GM21423 (cell line): Measurements from ENCODE around the gene TRIP13.
"Not testable (repeated sequence)": the region's sequence is repeated elsewhere in the genome, so short reads cannot be mapped to it uniquely, and the experiment has no call there.

ENCODE experiments used
- ATAC-seq: cut with Tn5 transposase; IDR thresholded peaks from one replicate; pipeline ENCODE4 v1.9.1; 2021; ENCODE audit warnings: mild to moderate bottlenecking, moderate library complexity; ENCODE audit not compliant: unreplicated experiment

The TRIP13 gene

DNA sequence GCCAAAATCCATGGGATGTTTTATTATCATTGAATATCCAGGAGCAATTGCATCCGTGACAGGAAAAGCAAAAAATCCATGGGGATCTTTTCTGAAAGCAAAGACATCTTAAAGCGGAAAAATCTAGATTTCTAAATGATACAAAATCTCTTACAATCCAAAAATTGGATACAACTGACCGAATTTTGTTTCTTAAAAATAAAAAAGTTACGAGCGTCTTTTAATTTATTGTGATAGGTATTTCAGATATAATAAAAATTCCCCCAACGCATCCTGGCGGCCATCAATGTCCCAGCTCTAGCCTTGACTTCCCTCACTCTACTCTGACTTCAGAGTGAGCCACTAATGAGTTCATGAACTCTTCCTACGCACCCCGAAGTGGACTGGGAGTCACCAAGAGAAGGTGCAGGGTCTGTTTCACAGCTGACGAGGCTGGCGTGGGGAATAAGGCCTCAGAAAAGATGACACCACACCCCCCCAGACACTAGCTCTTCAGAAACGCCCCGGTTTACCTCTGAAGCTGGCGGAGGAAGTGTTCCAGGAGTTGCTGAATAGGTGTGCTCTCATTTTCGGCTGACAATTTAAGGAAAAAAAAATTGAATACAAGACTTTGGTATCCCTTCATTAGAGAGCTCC is 3.5 kb upstream of the TRIP13 start:
- no peak for ATAC-seq

DNA sequence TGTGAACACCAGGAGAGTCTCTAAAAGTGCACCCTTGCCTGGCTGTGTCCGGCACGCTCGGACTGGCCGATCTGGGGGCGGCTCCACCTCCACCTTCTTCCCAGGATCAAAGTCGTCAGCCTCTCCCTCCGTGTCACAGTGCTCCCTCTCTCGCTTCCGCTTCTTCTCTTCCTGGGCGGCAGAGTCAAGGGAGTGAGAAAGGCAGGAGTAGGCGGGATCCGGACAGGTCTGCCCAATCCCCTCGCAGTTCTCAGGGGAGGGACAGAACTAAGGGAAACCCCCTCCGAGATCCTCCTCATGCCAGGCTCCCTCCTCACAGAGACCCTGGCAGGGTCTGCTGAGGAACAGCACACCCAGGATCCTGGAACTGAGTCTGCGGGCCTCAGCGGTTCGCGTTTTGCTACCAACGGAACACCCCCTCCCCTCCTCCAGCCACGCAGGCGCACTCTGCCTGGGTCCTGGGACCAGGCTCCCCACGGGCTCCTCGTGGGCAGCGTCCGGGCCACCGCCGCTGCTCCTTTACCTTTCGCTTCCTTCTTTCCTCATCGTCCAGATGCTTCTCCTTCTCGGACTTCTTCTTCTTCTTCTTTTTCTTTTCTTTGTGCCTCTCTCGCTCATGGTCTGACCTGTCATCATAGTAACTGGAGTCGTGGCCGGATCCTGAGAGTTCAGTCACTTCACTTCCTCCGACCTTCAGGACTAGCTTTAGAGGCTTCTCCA is 1.4 kb upstream of the TRIP13 start:
- no peak for ATAC-seq

DNA sequence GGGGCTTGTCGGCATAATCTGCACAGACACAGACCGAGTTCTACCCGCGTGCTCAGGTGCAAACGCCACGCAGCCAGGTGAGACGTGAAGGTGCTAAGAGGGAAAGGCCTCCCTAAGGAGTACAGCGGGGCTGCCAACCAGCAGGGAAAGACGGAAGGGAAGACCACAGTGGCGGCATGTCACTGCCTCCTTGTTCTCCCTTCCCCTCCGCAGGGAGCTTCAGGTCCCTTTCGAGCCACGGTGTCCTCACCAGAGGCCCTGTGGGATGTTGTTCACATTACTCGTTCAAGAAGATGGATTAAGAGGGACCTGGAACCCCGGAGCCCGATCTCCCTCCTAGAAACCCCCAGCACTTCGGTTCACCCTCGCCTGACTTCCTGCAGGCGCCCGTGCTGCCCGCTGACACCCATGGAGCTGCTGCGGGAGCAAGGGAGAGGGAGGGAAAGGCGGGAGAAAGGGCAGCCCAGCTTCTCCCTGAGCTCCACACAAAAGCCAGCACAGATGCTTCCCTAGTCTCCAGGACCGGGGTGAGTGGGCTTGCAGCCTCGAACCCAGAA is 769 bp upstream of the TRIP13 start:
- ATAC-seq: no peak

DNA sequence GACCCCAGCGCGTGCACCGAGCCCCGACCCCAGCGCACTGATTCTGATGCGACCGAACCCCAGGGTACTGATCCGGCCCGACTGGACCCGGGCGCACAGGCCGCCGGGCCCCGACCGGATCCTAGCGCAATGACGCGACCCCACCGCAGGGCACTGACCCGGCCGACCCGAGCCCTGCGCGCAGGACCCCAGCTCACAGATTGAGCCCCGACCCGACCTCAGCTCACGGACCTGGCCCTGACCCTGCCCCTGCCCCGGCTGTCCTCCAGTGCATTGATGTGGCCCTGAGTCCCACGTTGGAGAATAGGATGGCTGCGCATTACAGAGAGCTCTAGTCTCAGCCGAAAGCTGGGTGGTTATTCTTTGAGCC is 438 bp downstream of the TRIP13 start:
- peak; percentile 27 for ATAC-seq

DNA sequence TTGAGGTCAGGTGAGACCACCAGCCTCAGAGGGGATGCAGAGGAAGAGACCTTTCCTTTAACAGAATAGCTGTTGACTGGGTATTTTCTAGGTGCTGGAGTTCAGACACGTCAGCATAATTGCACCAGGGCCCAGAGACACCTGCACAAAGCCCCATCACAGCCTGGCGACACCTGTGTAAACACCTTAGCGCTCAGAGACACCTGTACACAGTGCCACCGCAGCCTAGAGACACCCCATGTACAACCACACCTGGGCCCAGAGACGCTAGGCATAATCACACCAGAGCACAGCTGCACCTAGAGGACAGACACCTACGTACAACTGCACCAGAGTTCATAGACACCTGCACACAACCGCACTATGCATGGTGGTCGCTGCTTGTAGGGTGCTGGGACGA is 1.0 kb downstream of the TRIP13 start:
- no peak for ATAC-seq

DNA sequence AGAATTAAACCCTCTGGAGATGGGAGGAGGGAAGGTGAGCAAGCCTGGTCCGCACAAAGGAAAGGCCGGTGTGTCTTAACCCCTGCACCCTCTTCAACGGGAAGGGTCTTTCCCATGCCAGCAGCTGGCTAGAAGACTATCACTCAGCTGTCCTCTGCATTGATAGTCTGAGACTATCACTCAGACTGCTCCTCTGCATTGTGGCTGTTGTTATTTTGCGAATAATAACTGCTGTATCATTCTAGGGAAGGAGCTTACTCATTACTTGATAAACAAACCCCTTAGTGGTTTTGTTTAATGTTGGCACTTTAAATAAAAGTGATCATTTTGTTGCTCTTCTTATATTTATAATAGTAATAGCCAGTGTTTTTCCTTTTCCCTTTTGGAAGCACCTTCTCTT is 8.1 kb downstream of the TRIP13 start:
- ATAC-seq: no peak

DNA sequence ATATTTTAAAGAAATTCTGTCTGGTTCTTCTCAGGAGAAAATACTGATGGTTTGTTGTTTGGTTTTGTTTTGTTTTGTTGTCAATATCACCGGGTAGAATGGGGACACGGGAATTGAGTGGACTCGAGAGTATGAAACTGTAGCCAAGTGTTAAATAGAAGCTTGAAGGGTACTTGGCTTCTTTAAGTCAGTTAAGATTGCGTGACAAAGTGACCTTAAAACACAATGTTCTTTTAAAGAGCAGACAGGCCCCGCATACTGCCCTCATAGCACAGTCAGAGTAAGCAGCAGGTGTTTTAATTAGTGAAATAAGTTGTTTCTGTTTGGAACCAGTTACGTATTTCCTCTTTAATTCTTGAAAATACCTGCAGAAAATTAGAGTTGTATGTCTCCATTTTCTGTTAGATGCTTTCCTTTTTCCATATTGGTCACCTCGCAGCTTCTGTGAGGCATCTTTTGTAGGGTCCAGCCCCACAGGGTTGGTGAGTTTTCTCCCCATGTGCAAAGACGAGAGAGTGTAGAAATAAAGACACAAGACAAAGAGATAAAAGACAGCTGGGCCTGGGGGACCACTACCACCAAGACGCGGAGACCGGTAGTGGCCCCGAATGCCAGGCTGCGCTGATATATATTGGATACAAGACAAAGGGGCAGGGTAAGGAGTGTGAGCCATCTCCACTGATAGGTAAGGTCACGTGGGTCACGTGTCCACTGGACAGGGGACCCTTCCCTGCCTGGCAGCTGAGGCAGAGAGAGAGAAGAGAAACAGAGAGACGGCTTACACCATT is 9.6 kb downstream of the TRIP13 start:
- no peak for ATAC-seq

DNA sequence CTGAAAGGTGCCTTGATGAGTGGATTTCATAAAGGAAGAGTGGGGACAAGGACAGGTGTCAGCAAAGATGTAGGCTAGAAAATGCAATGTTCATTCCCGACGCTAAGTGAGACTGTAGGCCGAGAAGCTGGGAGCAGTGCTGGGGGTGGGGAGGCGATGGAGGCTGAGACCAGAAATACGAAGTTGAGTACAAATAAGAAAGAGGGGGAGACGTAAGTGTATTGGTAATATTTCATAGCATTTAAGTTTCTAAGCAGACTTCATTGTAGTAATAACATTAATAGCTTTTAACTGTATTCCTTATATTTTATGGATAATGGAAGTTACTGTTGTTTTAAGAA is 11.0 kb downstream of the TRIP13 start:
- ATAC-seq: no peak

DNA sequence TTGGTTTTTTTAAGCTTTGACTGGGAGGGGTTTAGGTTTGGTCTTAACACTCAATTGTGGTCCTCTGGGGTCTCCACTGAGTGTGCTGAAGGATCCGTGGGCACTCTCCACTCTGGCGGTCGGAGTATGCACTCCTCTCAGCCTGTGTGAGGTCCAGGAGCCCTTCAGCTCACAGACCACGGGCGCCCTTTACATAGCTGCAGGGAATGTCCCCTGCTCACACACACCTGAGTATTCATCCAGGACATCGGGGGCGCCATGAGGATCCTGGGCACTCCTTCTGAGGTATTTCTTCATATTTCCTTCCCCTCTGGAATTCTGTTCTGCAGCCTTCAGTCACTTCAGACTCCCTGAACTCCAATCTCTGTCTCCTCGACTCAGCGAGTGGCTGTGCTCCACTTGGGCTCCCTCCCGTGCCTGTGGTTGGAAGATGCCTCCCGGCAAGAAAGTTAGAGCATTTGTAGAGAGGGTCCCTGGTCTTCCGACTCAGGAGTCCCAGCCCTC is 12.5 kb downstream of the TRIP13 start:
- ATAC-seq: no peak

DNA sequence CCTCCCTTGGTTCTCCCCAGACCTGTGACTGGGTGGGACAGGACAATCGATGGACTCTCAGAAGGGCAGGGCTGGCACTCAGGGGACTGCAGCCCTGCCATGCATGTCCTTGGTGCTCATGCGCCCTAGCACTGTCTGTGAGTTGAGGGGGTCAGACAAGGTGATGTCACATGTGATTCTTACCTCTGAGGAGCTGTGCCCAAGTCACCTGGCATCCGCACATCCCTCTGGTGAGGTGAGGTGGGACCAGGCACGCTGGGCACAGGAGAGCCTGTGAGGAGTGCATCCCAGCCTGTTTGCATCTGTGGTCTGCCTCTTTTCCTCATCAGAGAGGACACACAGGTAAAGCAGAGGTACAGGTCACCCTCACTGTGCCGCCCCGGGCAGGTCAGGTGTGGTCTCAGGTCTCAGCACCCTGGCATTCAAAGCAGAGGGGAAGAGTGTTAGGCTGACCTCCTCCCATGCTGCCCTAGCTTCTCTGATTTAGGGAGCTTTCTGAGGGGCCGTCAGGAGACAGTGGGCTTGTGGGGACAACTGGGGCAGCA is 14.8 kb downstream of the TRIP13 start:
- no peak for ATAC-seq

DNA sequence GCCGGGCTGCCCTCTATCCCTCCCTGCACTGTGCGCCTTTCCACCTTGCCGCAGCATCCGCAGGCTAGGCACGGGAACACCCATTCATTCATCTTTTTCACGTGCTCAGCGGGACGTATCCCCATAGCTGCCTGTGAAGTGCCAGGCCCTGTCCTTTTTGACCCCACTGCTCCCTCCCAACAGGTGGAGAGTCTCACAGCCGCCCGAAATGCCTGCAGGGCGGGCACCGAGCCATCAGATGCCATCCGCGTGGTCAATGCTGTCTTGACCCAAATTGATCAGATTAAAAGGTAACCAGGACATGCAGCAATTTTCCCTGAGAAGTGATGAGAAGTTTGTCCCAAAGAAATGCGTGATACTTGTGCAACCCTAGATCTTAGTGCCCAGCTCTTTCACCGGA is 15.5 kb downstream of the TRIP13 start:
- no peak for ATAC-seq

DNA sequence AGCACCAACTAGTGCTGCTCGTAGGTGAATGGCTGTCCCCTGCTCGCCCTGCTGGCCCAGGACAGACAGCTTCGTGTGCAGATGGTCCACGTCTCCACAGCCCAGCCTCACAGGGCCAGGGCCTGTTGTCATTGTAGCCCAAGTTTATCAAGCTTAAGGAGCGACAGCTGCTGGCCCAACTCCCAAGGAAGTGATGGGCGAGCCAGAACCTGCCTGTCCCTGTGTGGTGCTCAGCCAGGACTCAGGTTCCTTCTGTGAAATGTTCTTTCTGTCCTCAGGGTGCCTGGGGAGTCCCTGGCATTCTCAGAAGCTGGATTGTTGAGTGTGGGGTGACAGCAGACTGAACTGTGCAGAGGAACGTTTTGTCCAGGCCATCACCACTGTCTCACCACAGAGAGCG is 16.4 kb downstream of the TRIP13 start:
- ATAC-seq: no peak

DNA sequence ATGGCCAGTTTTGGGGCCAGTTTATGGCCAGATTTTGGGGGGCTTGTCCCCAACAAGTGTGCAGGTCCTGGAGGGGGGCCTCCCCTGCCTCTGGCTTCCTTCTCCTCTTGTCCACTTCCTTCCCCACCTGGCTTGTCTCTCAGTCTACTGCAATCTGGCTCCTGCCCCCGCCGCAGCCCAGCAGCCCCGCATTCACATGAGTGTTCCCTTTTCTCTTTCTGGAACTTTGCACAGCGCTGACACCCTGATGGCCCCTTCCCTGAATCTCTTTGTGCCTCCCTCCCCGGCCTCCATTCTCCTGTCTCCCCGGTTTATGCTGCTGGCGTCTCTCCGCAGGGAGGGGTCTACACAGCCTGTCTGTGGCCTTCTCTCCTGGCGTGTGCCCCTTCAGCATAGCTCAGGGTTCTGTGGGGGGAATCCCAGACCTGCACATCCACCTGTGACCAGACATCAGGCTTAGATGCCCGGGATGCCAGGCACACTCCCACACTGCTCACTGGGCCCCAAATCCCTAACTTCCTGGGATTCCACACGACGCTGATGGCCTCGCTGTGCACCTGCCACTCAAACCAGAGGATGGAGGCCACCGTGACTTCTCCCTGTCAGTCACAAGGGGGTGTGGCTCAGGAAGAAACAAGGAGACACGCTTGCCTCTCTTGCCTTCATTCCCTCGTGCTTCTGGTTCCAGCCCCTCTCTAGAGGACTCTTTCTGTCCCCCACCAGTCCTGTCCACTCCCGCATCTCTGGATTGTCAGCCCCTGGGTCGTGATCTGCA is 17.5 kb downstream of the TRIP13 start:
- ATAC-seq: no peak

DNA sequence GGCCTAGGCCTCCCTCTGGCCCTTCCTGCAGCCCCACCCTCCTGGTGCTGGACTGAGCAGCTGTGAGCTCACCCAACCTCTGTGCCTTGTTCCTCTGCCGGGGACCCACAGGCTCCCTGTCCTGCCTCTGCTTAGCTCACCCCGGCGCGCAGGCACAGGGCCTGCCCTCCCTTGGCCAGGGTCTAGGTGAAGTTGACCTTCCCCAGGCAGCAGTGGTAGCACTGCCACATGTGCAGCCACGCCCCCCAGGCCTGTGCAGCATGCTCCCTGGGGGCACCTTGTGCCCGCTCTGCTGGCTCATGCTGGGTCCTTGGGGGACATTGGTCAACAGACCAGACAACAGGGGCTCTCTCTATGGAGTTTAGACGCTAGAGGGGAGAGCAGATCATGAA is 18.1 kb downstream of the TRIP13 start:
- no peak for ATAC-seq

DNA sequence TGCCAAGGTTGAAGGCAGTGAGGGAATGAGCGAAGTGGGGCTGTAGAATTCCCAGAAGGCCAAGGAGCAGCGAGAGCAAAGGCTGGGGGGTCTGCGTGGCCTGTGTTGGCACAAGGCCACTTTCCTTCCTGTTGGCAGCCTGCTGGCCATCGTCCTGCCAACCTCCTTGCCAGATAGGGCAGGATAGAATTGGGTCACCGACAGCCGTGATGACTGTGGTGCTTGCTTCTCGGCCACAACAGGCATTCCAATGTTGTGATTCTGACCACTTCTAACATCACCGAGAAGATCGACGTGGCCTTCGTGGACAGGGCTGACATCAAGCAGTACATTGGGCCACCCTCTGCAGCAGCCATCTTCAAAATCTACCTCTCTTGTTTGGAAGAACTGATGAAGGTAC is 18.9 kb downstream of the TRIP13 start:
- no peak for ATAC-seq

DNA sequence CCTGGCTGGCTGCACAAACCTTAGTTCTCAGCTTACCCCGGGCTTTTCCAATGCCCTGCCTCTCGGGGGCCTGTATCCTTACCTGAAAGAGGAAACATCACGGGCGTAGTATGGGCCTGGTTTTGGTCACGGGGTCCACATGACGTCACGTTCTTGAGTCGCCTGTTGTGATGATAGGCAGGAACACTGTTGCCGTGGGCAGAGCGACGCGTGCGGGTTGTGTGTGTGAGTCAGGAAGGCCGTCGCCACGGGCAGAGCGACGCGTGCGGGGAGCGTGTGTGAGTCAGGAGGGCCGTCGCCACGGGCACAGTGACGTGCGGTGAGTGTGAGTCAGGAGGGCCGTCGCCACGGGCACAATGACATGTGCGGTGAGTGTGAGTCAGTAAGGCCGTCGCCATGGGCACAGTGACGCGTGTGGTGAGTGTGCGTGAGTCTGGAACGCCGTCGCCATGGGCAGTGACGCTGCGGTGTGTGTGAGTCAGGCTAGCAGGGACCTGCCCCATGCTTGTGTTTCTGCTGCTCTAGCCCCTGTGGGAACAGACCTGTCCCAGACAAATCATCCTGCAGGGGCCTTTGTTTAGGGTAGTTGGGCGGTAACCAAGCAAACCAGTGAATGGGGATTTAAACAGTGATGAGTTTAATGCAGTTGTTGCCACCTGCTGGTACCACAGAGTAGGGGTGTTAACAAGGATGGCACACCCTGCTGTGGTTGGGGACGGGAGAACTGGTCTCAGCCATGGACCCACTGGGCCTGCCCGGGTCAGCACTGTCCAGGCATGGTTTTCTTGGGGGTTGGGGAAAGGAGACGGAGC is 19.8 kb downstream of the TRIP13 start:
- no peak for ATAC-seq

DNA sequence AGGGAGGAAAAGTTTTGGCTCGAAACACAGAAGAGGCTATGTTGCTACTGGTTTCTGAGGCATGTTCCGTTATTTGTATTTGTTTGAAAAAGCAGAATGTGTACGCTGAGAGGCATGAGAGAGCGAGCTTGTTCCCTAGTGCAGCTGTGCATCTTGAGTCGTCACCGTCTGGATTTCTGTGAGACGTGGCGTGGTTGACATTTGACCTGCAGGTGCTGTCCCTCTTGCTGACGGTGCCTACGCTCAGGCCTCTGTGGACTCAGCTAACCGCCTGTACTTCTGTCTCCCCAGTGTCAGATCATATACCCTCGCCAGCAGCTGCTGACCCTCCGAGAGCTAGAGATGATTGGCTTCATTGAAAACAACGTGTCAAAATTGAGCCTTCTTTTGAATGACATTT is 21.5 kb downstream of the TRIP13 start:
- no peak for ATAC-seq

DNA sequence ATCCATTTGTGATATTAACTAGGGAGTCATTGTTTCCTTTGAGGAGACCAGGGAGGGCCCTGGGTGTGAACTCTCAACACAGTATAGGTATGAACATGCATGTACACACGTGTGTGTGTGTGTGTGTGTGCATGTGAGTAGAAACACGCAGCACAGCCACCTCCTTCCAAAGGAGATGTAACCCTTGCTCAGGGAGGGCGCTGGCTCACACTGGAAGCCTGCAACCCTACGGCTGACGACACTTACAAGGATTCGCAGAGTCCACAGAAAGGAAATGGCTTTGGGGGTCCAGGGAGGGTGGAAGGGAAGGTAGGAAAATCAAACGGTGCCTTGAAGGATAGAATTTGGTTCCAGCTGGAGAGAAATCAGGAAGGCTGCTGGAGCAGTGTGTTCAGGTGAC is 21.9 kb downstream of the TRIP13 start:
- ATAC-seq: no peak

DNA sequence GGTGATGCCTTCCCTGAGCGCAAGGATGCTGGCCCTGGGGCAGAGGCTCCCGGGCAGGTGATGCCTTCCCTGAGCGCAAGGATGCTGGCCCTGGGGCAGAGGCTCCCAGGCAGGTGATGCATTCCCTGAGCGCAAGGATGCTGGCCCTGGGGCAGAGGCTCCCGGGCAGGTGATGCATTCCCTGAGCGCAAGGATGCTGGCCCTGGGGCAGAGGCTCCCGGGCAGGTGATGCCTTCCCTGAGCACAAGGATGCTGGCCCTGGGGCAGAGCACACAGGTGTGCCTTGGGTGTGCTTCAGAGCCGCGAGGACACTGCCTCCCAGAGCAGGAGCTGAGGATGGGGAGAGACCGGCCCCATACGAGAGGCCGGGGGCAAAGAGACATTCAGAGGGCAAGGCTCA is 22.7 kb downstream of the TRIP13 start:
- ATAC-seq: not testable (repeated sequence)

DNA sequence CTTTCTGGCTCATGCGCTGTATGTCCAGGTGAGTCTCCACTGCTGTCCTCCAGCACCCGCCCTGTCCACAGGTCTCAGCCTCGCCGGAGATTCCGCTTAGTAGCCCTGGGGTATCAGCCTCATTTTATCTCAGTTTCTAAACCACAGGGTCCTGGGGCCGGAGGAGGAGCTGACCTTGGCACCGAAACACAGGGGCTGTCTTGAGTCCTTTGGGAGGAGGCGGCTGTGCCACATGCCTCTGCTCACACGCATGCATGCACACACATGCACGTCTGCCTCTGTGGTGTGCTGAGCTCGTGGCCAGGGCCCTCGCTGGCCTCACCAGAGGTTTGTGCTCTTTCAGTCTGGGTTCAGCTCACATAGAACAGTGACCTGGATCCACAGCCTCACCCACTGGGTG is 23.3 kb downstream of the TRIP13 start:
- ATAC-seq: no peak
